ENCODE measurements around the gene LEMD2.

GRCh38 chr6:33799454-33800113 lies 10.7 kb upstream of the LEMD2 start:
- TF ChIP-seq EZH2 (IDR thresholded peaks at IDR 0.05) (no peak), POLR2AphosphoS5 (IDR thresholded peaks at IDR 0.05; ENCODE audit: borderline replicate concordance, low read depth, low read length) (no peak)

Data from SK-N-MC (cell line).